Colonic mucosa (tissue), 4 donors: Measurements from ENCODE around the gene PHACTR1. TPM values are rescaled to one million over a fixed set of nuclear protein-coding genes. Genes with fewer than 3 reads are reported as not detected.

ENCODE experiments used
- DNase-seq: peaks from one replicate; pipeline ENCODE4 v3.0.0-alpha.2; 2020
- H3K27ac ChIP-seq: fragments of 200-600 bp; one replicate; pipeline ENCODE4 v1.8.0; 2021
- H3K27me3 ChIP-seq: fragments of 200-600 bp; one replicate; pipeline ENCODE4 v1.8.0; 2021
- H3K36me3 ChIP-seq: fragments of 200-600 bp; one replicate; pipeline ENCODE4 v1.8.0; 2021
- H3K4me1 ChIP-seq: fragments of 200-600 bp; one replicate; pipeline ENCODE4 v1.8.0; 2021; ENCODE audit warnings: mild to moderate bottlenecking
- H3K4me3 ChIP-seq: fragments of 200-600 bp; one replicate; pipeline ENCODE4 v1.8.0; 2021
- H3K9ac ChIP-seq, 2 donors: one replicate each; pipeline ENCODE4 v1.7.0; 2013; ENCODE audit warnings: control low read depth in 2 of 2, low read depth in 2 of 2, low read length in 2 of 2
- H3K9me3 ChIP-seq: fragments of 200-600 bp; one replicate; pipeline ENCODE4 v1.8.0; 2021
- CTCF ChIP-seq: fragments of 200-600 bp; IDR thresholded peaks from one replicate; pipeline ENCODE4 v1.8.0; 2022; ENCODE audit warnings: antibody characterized with exemption, mild to moderate bottlenecking
- intact Hi-C: fragments of 100-400 bp; cut with DNase I; formaldehyde crosslinking; loops from one replicate; pipeline ENCODE4 v1.14.1; 2022
- total RNA-seq, 2 donors: library from RNA; stranded (reverse); fragmentation: NEBNext Ultra II Directional in 1 of 2; extraction: Animal tissue kit (Norgen Biotek cat#: 25700) in 1 of 2; gene quantifications; one replicate each; pipeline ENCODE4 v1.2.1, GENCODE V29; 2021
- donor health status: healthy.
- donor health status: DM: no; HTN: no; CAD: no.
- donor health status: DM: no; HTN: no; CAD: no.

PHACTR1 gene
- total RNA-seq, 2 donors from 2014 or later, result 1.7 to 2.2 TPM

DNA sequence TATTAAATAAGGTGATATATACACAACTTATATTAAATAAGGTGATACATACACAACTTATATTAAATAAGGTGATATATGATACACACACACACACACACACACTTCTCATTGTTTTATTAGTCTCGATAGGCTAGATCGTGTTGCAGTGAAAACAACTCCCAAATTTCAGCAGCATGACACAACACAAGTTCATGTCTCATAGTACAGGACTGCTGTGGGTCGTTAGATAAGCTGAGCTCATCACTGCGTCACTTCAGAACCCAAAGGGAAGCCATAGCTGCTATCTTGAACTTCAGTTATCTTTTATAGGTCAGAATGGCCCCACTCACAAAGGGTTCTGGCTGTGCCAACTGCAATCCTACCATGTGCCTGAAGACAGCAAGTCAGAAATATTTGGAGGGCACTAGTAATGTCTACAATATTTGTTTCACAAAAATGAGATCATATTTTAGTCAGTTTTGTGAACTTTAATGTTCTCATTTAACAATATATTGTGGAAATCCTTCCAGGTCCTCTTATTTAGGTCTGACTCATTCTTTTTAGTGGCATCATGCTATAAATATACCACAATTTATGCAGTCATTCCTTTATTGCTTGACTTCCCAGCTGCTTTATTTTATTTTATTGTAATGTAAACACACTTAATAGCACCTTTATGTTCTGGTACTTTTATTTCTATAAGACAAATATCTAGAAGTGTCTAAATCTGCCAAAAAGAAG lies 290.2 kb downstream of the PHACTR1 start:
- no peak overlapping the region for H3K4me3 ChIP-seq
- no peaks in the 10 kb centered on the region for H3K36me3 ChIP-seq
- no peak overlapping the region for H3K9ac ChIP-seq
- H3K27ac ChIP-seq, result no peak overlapping the region
- no peaks in the 10 kb centered on the region for H3K9me3 ChIP-seq
- no peak for TF ChIP-seq CTCF
- intact Hi-C loops, result no loop called here
- DNase-seq, result no peak
- H3K4me1 ChIP-seq, result no peaks in the 10 kb centered on the region
- H3K27me3 ChIP-seq, result no peaks in the 10 kb centered on the region

GRCh38 chr6:13007744-13008143 lies 291.2 kb downstream of the PHACTR1 start:
- peaks cover 4% of the 10 kb centered on the region for H3K27me3 ChIP-seq
- no peaks in the 10 kb centered on the region for H3K4me1 ChIP-seq
- H3K9me3 ChIP-seq, result no peaks in the 10 kb centered on the region
- TF ChIP-seq CTCF, result no peak
- H3K36me3 ChIP-seq, result no peaks in the 10 kb centered on the region
- no peak overlapping the region for H3K27ac ChIP-seq
- no peak overlapping the region for H3K4me3 ChIP-seq
- H3K9ac ChIP-seq, result no peak overlapping the region
- intact Hi-C loops, result no loop called here
- DNase-seq, result no peak

- H3K27me3 ChIP-seq, result peaks cover 15% of the 10 kb centered on the region
- H3K4me1 ChIP-seq, result no peaks in the 10 kb centered on the region
- H3K27ac ChIP-seq, result no peak overlapping the region
- no peak for DNase-seq
- no peak for TF ChIP-seq CTCF
- no peak overlapping the region for H3K9ac ChIP-seq
- no peaks in the 10 kb centered on the region for H3K36me3 ChIP-seq
- H3K9me3 ChIP-seq, result no peaks in the 10 kb centered on the region
- intact Hi-C loops, result no loop called here
- no peak overlapping the region for H3K4me3 ChIP-seq
Observed at GRCh38 chr6:13009031-13009430, 292.5 kb downstream of the PHACTR1 start.

DNA sequence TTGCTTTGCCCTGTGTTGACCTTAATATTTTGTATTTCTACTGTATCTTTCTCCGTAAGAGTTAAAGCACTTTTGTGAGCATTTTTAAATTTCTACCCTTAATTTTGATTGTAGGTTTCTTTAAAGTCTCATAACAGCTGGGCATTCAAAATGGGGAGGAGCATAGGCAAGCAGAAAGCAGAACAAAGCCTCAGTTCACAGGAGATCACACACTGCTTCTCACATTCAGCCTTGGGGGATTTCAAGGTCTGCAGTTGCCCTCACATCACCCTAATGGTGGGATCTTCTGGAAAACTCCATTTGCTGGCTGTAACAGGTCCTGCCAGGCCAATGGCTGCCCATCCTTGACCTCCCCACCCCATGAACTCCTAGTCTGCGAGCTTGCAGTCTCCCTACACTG lies 292.9 kb downstream of the PHACTR1 start:
- no peaks in the 10 kb centered on the region for H3K4me1 ChIP-seq
- no peak for TF ChIP-seq CTCF
- DNase-seq, result no peak
- intact Hi-C loops, result no loop called here
- no peaks in the 10 kb centered on the region for H3K36me3 ChIP-seq
- no peak overlapping the region for H3K4me3 ChIP-seq
- no peak overlapping the region for H3K27ac ChIP-seq
- H3K9me3 ChIP-seq, result no peaks in the 10 kb centered on the region
- no peak overlapping the region for H3K9ac ChIP-seq
- peaks cover 19% of the 10 kb centered on the region for H3K27me3 ChIP-seq

GRCh38 chr6:13011612-13012146 lies 295.1 kb downstream of the PHACTR1 start:
- Histone ChIP-seq H3K27ac (no peak overlapping the region), H3K27me3 (peaks cover 29% of the 10 kb centered on the region), H3K4me1 (no peaks in the 10 kb centered on the region), H3K9me3 (no peaks in the 10 kb centered on the region), H3K9ac (no peak overlapping the region), H3K4me3 (no peak overlapping the region), H3K36me3 (no peaks in the 10 kb centered on the region)
- TF ChIP-seq CTCF, result no peak
- intact Hi-C loops, result no loop called here
- DNase-seq, result no peak
